Ovary (tissue), 9 donors: ENCODE results near the gene CACNB2. TPM values are rescaled to one million over a fixed set of nuclear protein-coding genes. Genes with fewer than 3 reads are reported as not detected.

Source experiments
- DNase-seq, 5 donors: peaks; one replicate each; pipeline ENCODE4 v3.0.0-alpha.2; 2019 to 2020
- H3K27ac ChIP-seq, 2 donors: fragments of 200-600 bp; one replicate each; pipeline versions ENCODE4 v1.5.1 to v1.8.0; 2019 to 2022
- H3K27me3 ChIP-seq: fragments of 200-600 bp; one replicate; pipeline ENCODE4 v1.8.0; 2022
- H3K36me3 ChIP-seq: fragments of 200-600 bp; sonication (generic); one replicate; pipeline ENCODE4 v1.5.1; 2019
- H3K4me1 ChIP-seq: one replicate; pipeline ENCODE4 v1.8.1; 2013; ENCODE audit warnings: mild to moderate bottlenecking, moderate library complexity; ENCODE audit not compliant: insufficient read depth
- H3K4me3 ChIP-seq: fragments of 200-600 bp; sonication (generic); one replicate; pipeline ENCODE4 v1.5.1; 2017
- H3K9me3 ChIP-seq, 2 donors: fragments of 200-600 bp in 1 of 2; sonication (generic) in 1 of 2; one replicate each; pipeline versions ENCODE4 v1.5.1 to v1.8.1; 2013 to 2019; ENCODE audit warnings: mild to moderate bottlenecking in 1 of 2, moderate library complexity in 1 of 2
- EP300 ChIP-seq: sonication (generic); formaldehyde crosslinking; IDR thresholded peaks from one replicate; pipeline ENCODE4 v1.6.1; 2017; ENCODE audit warnings: antibody characterized with exemption
- POLR2A ChIP-seq: fragments of 450-650 bp; IDR thresholded peaks from one replicate; pipeline ENCODE4 v1.6.1; 2017; ENCODE audit warnings: antibody characterized with exemption, mild to moderate bottlenecking, moderate library complexity
- WGBS, 3 donors: extraction: QIAGEN DNeasy Blood & Tissue Kit in 1 of 3; methylation state at CpG; one replicate each; pipeline versions ENCODE4 v1.1.5 to v1.1.7; 2013 to 2017; 5-methylcytosine and 5-hydroxymethylcytosine counted together
- intact Hi-C, 4 donors: fragments of 100-400 bp; cut with DNase I; formaldehyde crosslinking; loops; one replicate each; pipeline versions ENCODE4 v1.11.0 to v1.15.1; 2022 to 2023
- polyA plus RNA-seq, 2 donors: library from polyadenylated mRNA; stranded (reverse); fragments of 200-250 nt in 1 of 2; fragments of 350-450 nt in 1 of 2; fragmentation: Illumina TruSeq in 1 of 2; extraction: RNeasy Lipid Tissue Mini Kit (QIAGEN cat#74804) in 1 of 2; gene quantifications; one replicate each; pipeline ENCODE4 v1.2.3, GENCODE V29; 2013 to 2014
- total RNA-seq, 7 donors: library from RNA; depleted of rRNA in 2 of 7; stranded (reverse); fragments of >200 nt in 2 of 7; fragmentation: NEBNext Ultra II Directional in 3 of 7; extraction: Animal tissue kit (Norgen Biotek cat#: 25700) in 3 of 7; gene quantifications; one replicate each; pipeline versions ENCODE4 v1.1.0 to v1.2.4, GENCODE V29; 2016 to 2023
- TF ChIP-seq, protein P1 (sequence below), 3 donors: fragments of 450-650 bp in 2 of 3; fragments of 200-600 bp in 1 of 3; IDR thresholded peaks; one replicate each; pipeline versions ENCODE4 v1.5.1 to v1.8.0; 2016 to 2022; ENCODE audit warnings: antibody characterized with exemption in 3 of 3, mild to moderate bottlenecking in 1 of 3
- donor health status: DM: no; HTN: no; CAD: no; lungs with moderate emphysema.
- donor health status: DM: no; HTN: no; CAD: no.
- donor health status: Bipolar disorder and iron deficiency.
- donor health status: DM: yes; HTN: yes; CAD: no.
- donor health status: DM: no; HTN: no; CAD: no.
- donor health status: DM: yes; HTN: yes; CAD: no.

CACNB2 gene
- total and polyA plus RNA-seq, 9 donors: 8.9 to 60.9 (median 23.8) TPM

DNA sequence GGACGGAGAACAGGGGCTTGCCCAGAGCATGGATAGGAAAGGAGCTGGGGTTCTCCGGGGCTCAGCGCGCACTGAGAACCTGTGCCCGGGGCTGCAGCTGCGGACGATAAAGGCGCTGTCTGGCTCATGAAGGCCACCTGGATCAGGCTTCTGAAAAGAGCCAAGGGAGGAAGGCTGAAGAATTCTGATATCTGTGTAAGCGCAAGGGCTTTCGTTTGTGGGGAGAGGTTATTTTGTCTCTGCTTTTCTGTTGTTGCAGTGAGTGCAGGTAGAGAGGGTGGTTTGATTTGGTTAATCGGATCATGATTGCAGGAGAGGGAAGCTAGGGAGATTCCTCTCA lies 260.7 kb downstream of the CACNB2 start:
- H3K9me3 ChIP-seq: no peaks in the 10 kb centered on the region
- peak overlapping the region; percentile 16 for H3K4me3 ChIP-seq
- no peaks in the 10 kb centered on the region for H3K27me3 ChIP-seq
- DNase-seq: peak in 2 of 5 donors; percentile 13 to 42
- no peak for TF ChIP-seq POLR2A
- no peak for TF ChIP-seq EP300
- TF ChIP-seq, protein P1, sequence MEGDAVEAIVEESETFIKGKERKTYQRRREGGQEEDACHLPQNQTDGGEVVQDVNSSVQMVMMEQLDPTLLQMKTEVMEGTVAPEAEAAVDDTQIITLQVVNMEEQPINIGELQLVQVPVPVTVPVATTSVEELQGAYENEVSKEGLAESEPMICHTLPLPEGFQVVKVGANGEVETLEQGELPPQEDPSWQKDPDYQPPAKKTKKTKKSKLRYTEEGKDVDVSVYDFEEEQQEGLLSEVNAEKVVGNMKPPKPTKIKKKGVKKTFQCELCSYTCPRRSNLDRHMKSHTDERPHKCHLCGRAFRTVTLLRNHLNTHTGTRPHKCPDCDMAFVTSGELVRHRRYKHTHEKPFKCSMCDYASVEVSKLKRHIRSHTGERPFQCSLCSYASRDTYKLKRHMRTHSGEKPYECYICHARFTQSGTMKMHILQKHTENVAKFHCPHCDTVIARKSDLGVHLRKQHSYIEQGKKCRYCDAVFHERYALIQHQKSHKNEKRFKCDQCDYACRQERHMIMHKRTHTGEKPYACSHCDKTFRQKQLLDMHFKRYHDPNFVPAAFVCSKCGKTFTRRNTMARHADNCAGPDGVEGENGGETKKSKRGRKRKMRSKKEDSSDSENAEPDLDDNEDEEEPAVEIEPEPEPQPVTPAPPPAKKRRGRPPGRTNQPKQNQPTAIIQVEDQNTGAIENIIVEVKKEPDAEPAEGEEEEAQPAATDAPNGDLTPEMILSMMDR (IDR thresholded peaks at IDR 0.05): no peak
- no peaks in the 10 kb centered on the region for H3K36me3 ChIP-seq
- H3K4me1 ChIP-seq: peaks cover 4% of the 10 kb centered on the region
- H3K27ac ChIP-seq: no peak overlapping the region
- intact Hi-C loops: no loop called here
- 6 to 13% (median 7%) methylated on average over 11 of the region's 11 CpGs for WGBS, 3 donors

DNA sequence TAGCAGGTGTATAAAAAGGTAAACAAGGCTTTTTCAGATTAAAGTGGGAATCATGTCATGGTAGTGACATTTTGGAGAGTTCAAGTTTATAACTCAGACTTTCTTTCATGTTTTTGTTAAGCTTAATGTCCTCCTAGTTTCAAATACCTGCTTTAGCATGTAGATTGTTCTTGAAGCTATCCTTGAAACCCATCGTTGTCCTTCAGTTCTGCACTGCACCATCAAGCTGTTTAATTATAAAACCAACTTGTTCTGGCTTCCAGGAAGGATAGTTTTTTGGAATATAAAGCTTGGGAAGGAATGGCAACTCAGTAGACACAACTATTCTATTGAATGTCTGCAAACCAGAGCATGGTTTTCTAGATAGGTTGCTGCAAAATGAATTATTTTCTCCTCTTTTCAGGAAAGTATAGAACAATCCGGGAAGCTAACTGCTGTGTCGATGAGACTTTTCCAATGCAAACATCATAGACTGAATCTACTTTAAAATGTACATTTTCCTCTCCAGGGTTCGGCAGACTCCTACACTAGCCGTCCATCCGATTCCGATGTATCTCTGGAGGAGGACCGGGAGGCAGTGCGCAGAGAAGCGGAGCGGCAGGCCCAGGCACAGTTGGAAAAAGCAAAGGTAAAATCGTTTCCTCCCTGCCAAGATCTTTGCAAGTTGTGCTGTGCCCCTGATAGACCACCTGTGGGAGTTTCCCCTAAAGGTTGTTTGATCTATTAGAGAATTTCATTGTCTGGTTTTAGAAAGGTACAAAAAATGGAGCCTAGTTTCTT lies 261.4 kb downstream of the CACNB2 start:
- no peak overlapping the region for H3K27ac ChIP-seq
- 85 to 89% (median 86%) methylated on average over 12 of the region's 12 CpGs for WGBS, 3 donors
- DNase-seq: no peak
- no peaks in the 10 kb centered on the region for H3K27me3 ChIP-seq
- no peak overlapping the region for H3K4me3 ChIP-seq
- no peaks in the 10 kb centered on the region for H3K36me3 ChIP-seq
- no peak for TF ChIP-seq EP300
- TF ChIP-seq POLR2A: no peak
- TF ChIP-seq, protein P1 (IDR thresholded peaks at IDR 0.05): no peak
- intact Hi-C loops: no loop called here
- H3K9me3 ChIP-seq: no peaks in the 10 kb centered on the region
- H3K4me1 ChIP-seq: peaks cover 4% of the 10 kb centered on the region

GRCh38 chr10:18402853-18403252 lies 262.6 kb downstream of the CACNB2 start:
- TF ChIP-seq, protein P1 (IDR thresholded peaks at IDR 0.05): no peak
- no peak for TF ChIP-seq EP300
- no peak for TF ChIP-seq POLR2A
- Histone ChIP-seq H3K27me3 (no peaks in the 10 kb centered on the region), H3K9me3 (no peaks in the 10 kb centered on the region), H3K4me3 (no peak overlapping the region), H3K27ac (no peak overlapping the region), H3K36me3 (no peaks in the 10 kb centered on the region), H3K4me1 (peaks cover 4% of the 10 kb centered on the region)
- intact Hi-C loops: no loop called here
- 89 to 92% (median 91%) methylated on average over 3 of the region's 3 CpGs for WGBS, 3 donors
- DNase-seq: no peak

- H3K9me3 ChIP-seq: no peaks in the 10 kb centered on the region
- intact Hi-C loops: no loop called here
- 93 to 96% (median 94%) methylated on average over 5 of the region's 5 CpGs for WGBS, 3 donors
- no peaks in the 10 kb centered on the region for H3K27me3 ChIP-seq
- no peak overlapping the region for H3K4me3 ChIP-seq
- H3K36me3 ChIP-seq: no peaks in the 10 kb centered on the region
- H3K27ac ChIP-seq: no peak overlapping the region
- DNase-seq: no peak
- peaks cover 4% of the 10 kb centered on the region for H3K4me1 ChIP-seq
- TF ChIP-seq POLR2A (no peak), EP300 (no peak)
- TF ChIP-seq, protein P1 (IDR thresholded peaks at IDR 0.05): no peak
These were observed 264.3 kb downstream of the CACNB2 start for GRCh38 chr10:18404530-18404929.
